GM10847 (cell line): ENCODE data around the gene ANK2.

Experiments
- POLR2A ChIP-seq: IDR thresholded peaks from 2 replicates; pipeline ENCODE4 v1.6.1; 2011; ENCODE audit not compliant: insufficient read length; ENCODE audit errors: extremely low read depth

ANK2 gene

GRCh38 chr4:113049421-113050370 is at the start of gene ANK2:
TSS of gene ANK2 (plus strand) at chr4:113049653. CDS start at chr4:113049729, 76 bp downstream.
- no peak for TF ChIP-seq POLR2A

- TF ChIP-seq POLR2A: no peak
Measured at GRCh38 chr4:113003841-113004240, 45.6 kb upstream of the ANK2 start.

GRCh38 chr4:113004655-113005054 is 44.8 kb upstream of the ANK2 start:
- TF ChIP-seq POLR2A: no peak

- TF ChIP-seq POLR2A: no peak
Measured at GRCh38 chr4:113006632-113007031, 42.8 kb upstream of the ANK2 start.

GRCh38 chr4:113007151-113007550 is 42.3 kb upstream of the ANK2 start:
- TF ChIP-seq POLR2A: no peak

GRCh38 chr4:113008135-113008534 is 41.3 kb upstream of the ANK2 start:
- TF ChIP-seq POLR2A: no peak

- TF ChIP-seq POLR2A: no peak
Measured at GRCh38 chr4:113008716-113009115, 40.7 kb upstream of the ANK2 start.

- TF ChIP-seq POLR2A: no peak
Measured at GRCh38 chr4:113009461-113009860, 40.0 kb upstream of the ANK2 start.

GRCh38 chr4:113012122-113012725 is 37.2 kb upstream of the ANK2 start:
- TF ChIP-seq POLR2A: no peak

GRCh38 chr4:113012786-113013185 is 36.7 kb upstream of the ANK2 start:
- no peak for TF ChIP-seq POLR2A

GRCh38 chr4:113013751-113014150 is 35.7 kb upstream of the ANK2 start:
- no peak for TF ChIP-seq POLR2A

GRCh38 chr4:113016377-113016776 is 33.1 kb upstream of the ANK2 start:
- TF ChIP-seq POLR2A: no peak

GRCh38 chr4:113020966-113021365 is 28.5 kb upstream of the ANK2 start:
- no peak for TF ChIP-seq POLR2A

- TF ChIP-seq POLR2A: no peak
Measured at GRCh38 chr4:113024388-113024787, 25.1 kb upstream of the ANK2 start.

GRCh38 chr4:113025416-113025815 is 24.0 kb upstream of the ANK2 start:
- no peak for TF ChIP-seq POLR2A

GRCh38 chr4:113026556-113026955 is 22.9 kb upstream of the ANK2 start:
- no peak for TF ChIP-seq POLR2A
